ENCODE measurements around the gene ADGRE2. TPM values are rescaled to one million over a fixed set of nuclear protein-coding genes. Genes with fewer than 3 reads are reported as not detected.

The ADGRE2 gene
- polyA plus RNA-seq, 1 donor (not counting 4 experiments of a cell fraction or from before 2014, with no cell fraction given): 4.2 TPM

DNA sequence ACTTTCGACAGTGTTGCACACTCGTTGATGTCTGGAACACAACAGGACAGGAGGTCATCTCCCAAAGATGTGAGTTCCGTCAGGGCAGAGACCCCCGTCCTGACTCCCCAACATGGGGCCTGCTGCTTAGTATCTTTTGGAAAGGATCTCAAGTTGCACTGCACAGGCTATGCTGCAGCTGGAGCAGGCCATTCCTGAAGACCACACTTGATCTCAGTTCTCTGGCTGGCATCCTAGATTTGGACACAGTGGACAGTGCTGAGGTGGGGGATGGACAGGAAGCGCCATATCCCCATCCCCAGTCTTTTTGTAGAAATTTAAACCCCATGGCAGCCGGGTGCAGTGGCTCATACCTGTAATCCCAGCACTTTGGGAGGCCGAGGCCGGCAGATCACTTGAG, 5.9 kb downstream of the ADGRE2 start:
- Histone ChIP-seq H3K79me2 (ENCODE audit: control insufficient read depth, insufficient read depth, low read length) (no peaks in the 10 kb centered on the region), H3K36me3 (ENCODE audit: control insufficient read depth in 2 of 2, extremely low read depth in 1 of 2, insufficient read depth in 2 of 2, low read length in 2 of 2) (peaks cover 0 to 31% of the 10 kb centered on the region in 2 experiments), H3K9me1 (ENCODE audit: control insufficient read depth, extremely low read depth, insufficient read depth, low read length) (no peaks in the 10 kb centered on the region), H3K9ac (ENCODE audit: control insufficient read depth, extremely low read depth, insufficient read depth, low read length) (no peak overlapping the region), H3K27ac (ENCODE audit: control insufficient read depth, insufficient read depth, low read length) (no peak overlapping the region), H3K4me2 (ENCODE audit: control insufficient read depth, extremely low read depth, insufficient read depth, low read depth, low read length) (no peak overlapping the region), H3K4me3 (ENCODE audit: control insufficient read depth in 2 of 3, extremely low read depth in 1 of 3, insufficient read depth in 2 of 3, low read depth in 1 of 3, low read length in 3 of 3) (no peak overlapping the region), H3K9me3 (ENCODE audit: control insufficient read depth, low read depth, low read length) (no peaks in the 10 kb centered on the region), H4K20me1 (ENCODE audit: control insufficient read depth, extremely low read depth, insufficient read depth, low read length) (no peaks in the 10 kb centered on the region), H3K4me1 (ENCODE audit: control insufficient read depth, extremely low read depth, insufficient read depth, low read length) (peaks cover 5% of the 10 kb centered on the region), H2AFZ (ENCODE audit: control insufficient read depth, low read length) (no peak overlapping the region), H3K27me3 (ENCODE audit: control insufficient read depth, extremely low read depth, insufficient read depth, low read length) (no peaks in the 10 kb centered on the region)
- FAIRE-seq: no peak
- TF ChIP-seq CTCF (optimal IDR thresholded peaks at IDR 0.05 in 1 of 3, IDR thresholded peaks at IDR 0.05 in 1 of 3, conservative IDR thresholded peaks at IDR 0.05 in 1 of 3; ENCODE audit: extremely low read depth in 1 of 3, insufficient read depth in 2 of 3, low read length in 3 of 3) (no peak), EZH2 (IDR thresholded peaks at IDR 0.05; ENCODE audit: low read length) (no peak)
- dilution Hi-C loops (cut with MboI; ENCODE audit: extremely low pct_ligation_motif_present, low sequenced_read_pairs): no loop called here
- DNase-seq (ENCODE audit: low read depth, low spot score): no peak

DNA sequence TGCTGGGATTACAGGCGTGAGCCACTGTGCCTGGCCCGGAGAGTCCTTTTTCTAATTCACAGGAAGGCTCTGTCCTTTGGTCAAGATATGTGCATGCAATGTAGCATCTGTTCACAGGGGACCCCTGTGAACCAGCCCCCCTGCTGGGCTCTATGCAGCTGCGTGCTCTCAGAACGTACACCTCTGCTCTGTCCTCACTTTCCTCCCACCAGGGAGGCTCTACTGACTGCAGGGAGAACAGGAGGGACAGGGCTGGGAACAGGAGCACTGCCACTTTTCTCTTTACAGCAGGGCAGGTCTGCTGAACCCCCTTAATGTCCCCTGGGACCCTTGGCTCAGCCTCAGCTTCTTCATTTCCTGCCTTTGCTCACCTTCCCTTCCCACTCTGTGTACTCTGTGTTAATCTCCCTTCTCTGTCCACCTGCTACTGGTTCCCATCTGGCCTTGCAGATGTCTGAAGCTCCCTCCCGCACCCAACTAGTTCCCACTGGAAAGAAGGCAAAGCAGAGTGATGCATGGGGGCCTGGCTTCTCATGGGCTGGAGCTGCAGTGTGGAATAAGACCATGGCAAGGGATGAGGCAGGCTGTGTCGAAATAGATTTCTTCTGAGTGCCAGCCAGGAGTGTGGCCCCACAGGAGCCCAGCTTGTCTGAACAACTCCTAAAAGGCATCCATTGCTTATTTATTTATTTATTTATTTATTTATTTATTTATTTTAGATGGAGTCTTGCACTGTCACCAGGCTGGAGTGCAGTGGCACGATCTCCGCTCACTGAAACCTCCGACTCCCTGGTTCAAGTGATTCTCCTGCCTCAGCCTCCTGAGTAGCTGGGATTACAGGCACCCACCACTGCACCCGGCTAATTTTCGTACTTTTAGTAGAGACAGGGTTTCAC, 7.2 kb downstream of the ADGRE2 start:
- H2AFZ ChIP-seq (ENCODE audit: control insufficient read depth, low read length): no peak overlapping the region
- TF ChIP-seq EZH2 (IDR thresholded peaks at IDR 0.05; ENCODE audit: low read length) (no peak), CTCF (optimal IDR thresholded peaks at IDR 0.05 in 1 of 3, IDR thresholded peaks at IDR 0.05 in 1 of 3, conservative IDR thresholded peaks at IDR 0.05 in 1 of 3; ENCODE audit: extremely low read depth in 1 of 3, insufficient read depth in 2 of 3, low read length in 3 of 3) (no peak)
- no peak overlapping the region for H3K27ac ChIP-seq (ENCODE audit: control insufficient read depth, insufficient read depth, low read length)
- dilution Hi-C loops (cut with MboI; ENCODE audit: extremely low pct_ligation_motif_present, low sequenced_read_pairs): no loop called here
- H3K36me3 ChIP-seq (ENCODE audit: control insufficient read depth in 2 of 2, extremely low read depth in 1 of 2, insufficient read depth in 2 of 2, low read length in 2 of 2): peaks cover 0 to 31% of the 10 kb centered on the region in 2 experiments
- no peaks in the 10 kb centered on the region for H3K9me1 ChIP-seq (ENCODE audit: control insufficient read depth, extremely low read depth, insufficient read depth, low read length)
- H3K27me3 ChIP-seq (ENCODE audit: control insufficient read depth, extremely low read depth, insufficient read depth, low read length): no peaks in the 10 kb centered on the region
- H3K4me2 ChIP-seq (ENCODE audit: control insufficient read depth, extremely low read depth, insufficient read depth, low read depth, low read length): no peak overlapping the region
- H3K4me1 ChIP-seq (ENCODE audit: control insufficient read depth, extremely low read depth, insufficient read depth, low read length): no peaks in the 10 kb centered on the region
- no peaks in the 10 kb centered on the region for H4K20me1 ChIP-seq (ENCODE audit: control insufficient read depth, extremely low read depth, insufficient read depth, low read length)
- no peaks in the 10 kb centered on the region for H3K9me3 ChIP-seq (ENCODE audit: control insufficient read depth, low read depth, low read length)
- DNase-seq (ENCODE audit: low read depth, low spot score) (no peak), FAIRE-seq (no peak)
- no peak overlapping the region for H3K4me3 ChIP-seq (ENCODE audit: control insufficient read depth in 2 of 3, extremely low read depth in 1 of 3, insufficient read depth in 2 of 3, low read depth in 1 of 3, low read length in 3 of 3)
- H3K79me2 ChIP-seq (ENCODE audit: control insufficient read depth, insufficient read depth, low read length): no peaks in the 10 kb centered on the region
- H3K9ac ChIP-seq (ENCODE audit: control insufficient read depth, extremely low read depth, insufficient read depth, low read length): no peak overlapping the region
